HG02938 (cell line): ENCODE measurements around the gene TTC23.
A peak's percentile ranks its signal among the peaks of the same experiment; 100 is the strongest.

Experiments used
- ATAC-seq: cut with Tn5 transposase; IDR thresholded peaks from one replicate; pipeline ENCODE4 v1.9.1; 2021; ENCODE audit warnings: mild to moderate bottlenecking, moderate library complexity; ENCODE audit not compliant: unreplicated experiment

Gene TTC23

DNA sequence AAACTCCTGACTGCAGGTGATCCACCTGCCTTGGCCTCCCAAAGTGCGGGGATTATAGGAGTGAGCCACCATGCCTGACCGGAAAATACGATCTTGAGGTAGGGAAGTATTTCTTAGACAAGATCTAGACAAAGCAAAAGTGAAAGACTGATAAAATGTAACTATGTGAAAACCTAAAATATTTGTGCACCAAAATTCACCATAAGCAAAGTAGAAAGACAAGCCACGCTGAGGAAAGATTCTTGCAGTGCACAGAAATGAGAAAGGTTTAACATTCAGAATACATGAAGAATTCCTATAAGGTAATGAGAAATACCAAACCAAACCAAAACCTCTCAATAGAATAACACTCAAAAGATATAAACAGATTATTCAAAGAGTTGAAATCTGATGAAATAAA, 108.8 kb downstream of the TTC23 start:
- ATAC-seq: no peak

DNA sequence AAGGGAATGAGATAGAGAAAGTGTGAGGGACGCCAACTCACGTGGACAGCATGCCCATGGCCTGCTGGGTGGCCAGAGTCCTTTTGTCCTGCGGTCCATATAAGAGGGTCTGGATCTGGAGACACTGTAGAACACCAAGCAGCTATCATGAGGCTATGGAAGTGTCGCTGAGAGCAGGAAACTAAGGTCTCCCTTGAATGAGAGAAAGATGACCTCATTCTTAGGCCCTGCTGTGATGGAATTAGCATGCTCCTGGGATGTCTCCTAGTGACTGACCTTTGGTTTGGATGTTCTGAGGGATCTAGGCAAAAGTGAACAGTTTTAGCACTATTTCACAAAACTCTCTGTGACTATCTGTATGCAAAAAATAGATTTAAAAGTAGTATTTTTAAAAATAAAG, 110.1 kb downstream of the TTC23 start:
- no peak for ATAC-seq

DNA sequence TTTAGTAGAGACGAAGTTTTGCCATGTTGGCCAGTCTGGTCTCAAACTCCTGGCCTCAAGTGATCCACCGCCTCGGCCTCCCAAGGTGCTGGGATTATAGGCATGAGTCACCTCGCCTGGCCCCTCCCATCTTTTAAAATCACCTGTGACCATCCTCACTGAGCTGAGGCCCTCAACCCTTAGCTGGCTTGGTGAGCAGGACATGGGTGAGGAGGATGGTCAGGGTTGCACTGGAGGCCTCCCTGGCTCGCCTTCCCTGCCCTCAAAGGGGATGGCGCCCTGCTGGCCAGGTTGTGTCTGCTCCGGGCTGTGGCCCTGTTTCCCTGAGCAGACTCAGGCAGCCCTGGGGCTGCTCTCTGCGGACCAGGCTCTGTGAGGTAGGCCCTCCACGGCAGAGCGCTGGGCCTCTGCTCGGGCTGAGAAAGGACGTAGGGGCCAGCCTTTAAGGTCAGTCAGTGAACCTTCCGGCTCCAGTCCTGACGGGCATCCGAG, 110.8 kb downstream of the TTC23 start:
- ATAC-seq: no peak

DNA sequence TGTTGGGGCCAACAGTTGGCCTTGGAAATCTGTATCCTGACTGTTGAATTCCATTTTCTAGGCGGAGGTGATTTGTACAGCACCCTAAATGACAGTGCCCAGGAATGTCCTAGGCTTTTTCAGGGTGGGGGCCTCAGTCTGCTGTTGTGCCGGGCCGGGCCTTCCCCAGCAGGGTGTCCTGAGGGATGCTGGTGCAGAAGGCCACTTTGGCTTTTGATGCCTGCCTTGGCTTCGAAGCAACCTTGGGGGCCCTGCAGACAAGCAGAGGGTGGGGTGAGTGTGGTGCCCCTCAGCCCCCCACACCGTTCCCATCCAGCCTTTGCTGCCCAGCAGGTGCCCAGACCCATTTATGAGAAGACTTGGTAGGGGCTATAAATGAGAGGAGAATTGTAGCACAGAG, 111.5 kb downstream of the TTC23 start:
- ATAC-seq: no peak

DNA sequence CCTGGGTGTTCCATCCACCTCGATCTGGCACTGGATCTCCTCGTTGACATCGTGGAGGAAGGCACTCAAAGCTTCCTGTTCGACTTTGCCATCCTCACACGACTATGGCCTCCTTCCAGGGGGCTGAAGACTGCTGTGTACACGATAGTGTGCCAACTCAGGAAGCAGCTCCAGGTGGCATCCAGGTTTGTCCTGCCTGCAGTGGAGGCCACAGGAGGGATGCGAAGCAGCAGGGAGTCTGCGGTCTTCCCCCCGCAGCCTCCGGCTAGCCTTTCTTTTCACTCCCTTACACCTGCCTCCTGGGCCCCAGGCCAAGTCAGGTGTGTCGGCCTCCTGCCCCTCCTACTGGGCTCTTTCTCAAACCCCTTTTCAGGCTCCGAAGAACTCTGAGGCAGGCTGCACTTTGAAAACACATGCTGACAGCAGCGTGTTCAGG, 112.3 kb downstream of the TTC23 start:
- no peak for ATAC-seq

DNA sequence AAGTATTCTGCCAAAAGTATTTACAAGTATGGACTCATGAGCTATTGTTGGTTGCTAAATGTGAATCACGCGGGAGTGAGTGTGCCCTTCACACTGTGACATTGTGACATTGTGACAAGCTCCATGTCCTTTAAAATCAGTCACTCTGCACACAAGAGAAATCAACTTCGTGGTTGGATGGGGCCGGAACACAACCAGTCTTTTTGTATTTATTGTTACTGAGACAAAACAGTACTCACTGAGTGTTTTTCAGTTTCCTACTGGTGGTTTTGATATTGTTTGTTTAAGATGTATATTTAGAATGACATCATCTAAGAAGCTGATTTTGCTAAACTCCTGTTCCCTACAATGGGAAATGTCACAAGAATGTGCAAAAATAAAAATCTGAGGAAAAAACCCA, 114.2 kb downstream of the TTC23 start:
- ATAC-seq: peak; percentile 88

DNA sequence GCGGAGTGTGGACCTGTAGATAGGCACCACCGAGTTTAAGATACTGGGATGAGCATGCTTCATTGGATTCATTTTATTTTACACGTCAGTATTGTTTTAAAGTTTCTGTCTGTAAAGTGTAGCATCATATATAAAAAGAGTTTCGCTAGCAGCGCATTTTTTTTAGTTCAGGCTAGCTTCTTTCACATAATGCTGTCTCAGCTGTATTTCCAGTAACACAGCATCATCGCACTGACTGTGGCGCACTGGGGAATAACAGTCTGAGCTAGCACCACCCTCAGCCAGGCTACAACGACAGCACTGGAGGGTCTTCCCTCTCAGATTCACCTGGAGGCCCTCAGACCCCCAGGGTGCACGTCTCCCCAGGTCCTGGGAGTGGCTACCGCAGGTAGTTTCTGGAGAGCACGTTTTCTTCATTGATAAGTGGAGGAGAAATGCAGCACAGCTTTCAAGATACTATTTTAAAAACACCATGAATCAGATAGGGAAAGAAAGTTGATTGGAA, 115.0 kb downstream of the TTC23 start:
- ATAC-seq: no peak

DNA sequence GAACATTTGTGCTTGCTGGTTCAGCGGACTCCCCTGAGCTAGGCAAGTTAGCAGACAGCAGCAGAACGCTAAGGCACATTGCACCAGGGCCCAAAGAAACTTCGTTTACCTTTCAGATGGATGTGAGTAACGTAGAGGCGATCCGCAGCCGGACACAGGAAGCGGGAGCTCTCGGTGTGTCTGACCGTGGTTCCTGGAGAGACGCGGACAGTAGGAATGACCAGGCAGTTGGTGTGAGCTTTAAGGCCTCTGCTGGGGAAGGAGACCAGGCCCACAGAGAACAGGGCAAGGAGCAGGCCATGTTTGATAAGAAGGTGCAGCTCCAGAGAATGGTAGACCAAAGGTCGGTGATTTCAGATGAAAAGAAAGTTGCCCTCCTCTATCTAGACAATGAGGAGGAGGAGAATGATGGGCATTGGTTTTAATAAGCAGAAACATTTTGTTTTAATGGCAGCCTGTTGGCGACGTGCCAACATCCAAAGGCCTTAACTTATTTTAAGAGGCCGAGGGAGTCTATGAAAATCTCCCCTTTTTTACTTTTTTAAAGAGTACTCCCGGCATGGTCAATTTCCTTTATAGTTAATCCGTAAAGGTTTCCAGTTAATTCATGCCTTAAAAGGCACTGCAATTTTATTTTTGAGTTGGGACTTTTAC, 116.6 kb downstream of the TTC23 start:
- no peak for ATAC-seq

DNA sequence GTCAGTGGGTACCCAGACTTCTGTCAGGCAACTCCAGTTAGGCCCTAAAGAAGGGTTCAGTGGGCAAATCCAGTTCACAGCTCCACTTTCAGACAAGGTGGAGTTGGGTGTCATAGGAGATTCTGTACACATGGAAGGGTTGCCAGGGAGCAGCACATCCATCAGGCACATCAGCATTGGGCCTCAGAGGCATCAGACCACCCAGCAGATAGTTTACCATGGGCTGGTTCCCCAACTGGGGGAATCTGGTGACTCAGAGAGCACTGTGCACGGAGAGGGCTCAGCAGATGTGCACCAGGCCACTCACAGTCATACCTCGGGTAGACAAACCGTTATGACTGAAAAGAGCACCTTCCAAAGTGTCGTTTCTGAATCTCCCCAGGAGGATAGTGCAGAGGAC, 117.3 kb downstream of the TTC23 start:
- no peak for ATAC-seq

DNA sequence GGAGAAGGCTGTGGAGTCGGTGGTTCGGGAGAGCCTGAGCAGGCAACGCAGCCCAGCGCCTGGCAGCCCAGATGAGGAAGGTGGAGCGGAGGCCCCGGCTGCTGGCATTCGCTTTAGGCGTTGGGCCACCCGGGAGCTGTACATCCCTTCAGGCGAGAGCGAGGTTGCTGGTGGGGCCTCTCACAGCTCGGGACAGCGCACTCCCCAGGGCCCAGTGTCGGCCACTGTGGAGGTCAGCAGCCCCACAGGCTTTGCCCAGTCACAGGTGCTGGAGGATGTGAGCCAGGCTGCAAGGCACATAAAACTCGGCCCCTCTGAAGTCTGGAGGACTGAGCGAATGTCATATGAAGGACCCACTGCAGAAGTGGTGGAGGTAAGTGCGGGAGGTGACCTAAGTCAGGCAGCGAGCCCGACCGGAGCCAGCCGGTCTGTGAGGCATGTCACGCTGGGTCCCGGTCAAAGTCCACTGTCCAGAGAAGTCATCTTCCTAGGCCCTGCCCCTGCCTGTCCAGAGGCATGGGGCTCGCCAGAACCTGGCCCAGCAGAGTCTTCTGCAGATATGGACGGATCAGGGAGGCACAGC, 117.8 kb downstream of the TTC23 start:
- ATAC-seq: no peak

DNA sequence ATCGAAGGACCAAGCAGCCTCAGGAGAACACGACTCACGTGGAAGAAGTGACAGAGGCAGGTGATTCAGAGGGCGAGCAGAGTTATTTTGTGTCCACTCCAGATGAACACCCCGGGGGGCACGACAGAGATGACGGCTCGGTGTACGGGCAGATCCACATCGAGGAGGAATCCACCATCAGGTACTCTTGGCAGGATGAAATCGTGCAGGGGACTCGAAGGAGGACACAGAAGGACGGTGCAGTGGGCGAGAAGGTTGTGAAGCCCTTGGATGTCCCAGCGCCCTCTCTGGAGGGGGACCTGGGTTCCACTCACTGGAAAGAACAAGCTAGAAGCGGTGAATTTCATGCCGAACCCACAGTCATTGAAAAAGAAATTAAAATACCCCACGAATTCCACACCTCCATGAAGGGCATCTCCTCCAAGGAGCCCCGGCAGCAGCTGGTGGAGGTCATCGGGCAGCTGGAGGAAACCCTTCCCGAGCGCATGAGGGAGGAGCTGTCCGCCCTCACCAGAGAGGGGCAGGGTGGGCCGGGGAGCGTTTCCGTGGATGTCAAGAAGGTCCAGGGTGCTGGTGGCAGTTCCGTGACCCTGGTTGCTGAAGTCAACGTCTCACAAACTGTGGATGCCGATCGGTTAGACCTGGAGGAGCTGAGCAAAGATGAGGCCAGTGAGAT, 118.5 kb downstream of the TTC23 start:
- ATAC-seq: no peak

DNA sequence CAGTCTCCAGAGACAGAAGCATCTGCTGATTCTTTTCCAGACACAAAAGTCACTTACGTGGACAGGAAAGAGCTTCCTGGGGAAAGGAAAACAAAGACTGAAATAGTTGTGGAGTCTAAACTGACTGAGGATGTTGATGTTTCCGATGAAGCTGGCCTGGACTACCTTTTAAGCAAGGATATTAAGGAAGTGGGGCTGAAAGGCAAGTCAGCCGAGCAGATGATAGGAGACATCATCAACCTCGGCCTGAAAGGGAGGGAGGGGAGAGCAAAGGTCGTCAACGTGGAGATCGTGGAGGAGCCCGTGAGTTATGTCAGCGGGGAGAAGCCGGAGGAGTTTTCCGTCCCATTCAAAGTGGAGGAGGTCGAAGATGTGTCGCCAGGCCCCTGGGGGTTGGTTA, 119.1 kb downstream of the TTC23 start:
- ATAC-seq: no peak

DNA sequence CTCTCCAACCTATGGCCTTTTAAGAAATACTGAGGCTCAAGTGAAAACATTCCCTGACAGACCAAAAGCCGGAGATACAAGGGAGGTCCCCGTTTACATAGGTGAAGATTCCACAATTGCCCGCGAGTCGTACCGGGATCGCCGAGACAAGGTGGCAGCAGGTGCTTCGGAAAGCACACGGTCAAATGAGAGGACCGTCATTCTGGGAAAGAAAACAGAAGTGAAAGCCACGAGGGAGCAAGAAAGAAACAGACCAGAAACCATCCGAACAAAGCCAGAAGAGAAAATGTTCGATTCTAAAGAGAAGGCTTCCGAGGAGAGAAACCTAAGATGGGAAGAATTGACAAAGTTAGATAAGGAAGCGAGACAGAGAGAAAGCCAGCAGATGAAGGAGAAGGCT, 119.7 kb downstream of the TTC23 start:
- ATAC-seq: no peak

DNA sequence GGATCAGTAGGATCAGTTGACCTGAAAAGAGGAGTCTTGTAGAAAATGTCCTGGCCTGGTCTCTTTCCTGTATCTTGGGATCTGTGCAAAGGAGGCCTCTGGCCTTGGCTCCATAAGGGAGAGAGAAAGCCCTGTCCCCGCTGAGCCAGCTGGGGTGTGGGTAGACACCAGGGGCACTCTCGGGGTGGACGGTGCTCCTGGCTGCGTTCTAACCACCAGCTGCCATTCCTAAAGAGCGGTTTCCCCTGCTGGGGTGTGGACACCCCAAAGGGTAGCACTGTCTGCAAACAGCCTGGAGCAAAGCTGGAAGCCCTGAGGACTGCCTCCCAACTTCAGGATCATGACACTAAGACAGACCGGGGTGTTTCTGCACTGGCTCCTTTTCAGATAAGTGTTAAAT, 121.0 kb downstream of the TTC23 start:
- ATAC-seq: no peak

DNA sequence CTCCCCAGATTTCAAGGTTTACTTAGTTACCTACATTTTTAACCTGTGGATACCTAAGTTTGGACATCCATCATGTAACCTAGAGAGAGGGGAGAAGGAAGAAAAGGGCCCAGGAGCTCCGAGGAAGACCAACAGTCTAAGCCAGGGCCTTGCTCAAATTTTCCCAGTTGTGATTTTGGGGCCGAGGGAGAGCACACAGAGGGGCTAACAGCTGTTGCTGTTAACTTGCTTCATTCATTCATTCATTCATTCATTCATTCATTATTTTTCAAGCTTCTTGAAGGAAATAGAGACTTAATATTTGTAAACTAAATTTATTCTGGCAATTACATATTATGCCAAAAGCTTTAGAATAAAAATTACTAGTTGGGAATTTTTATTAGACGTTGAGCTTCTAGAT, 121.6 kb downstream of the TTC23 start:
- ATAC-seq: no peak

DNA sequence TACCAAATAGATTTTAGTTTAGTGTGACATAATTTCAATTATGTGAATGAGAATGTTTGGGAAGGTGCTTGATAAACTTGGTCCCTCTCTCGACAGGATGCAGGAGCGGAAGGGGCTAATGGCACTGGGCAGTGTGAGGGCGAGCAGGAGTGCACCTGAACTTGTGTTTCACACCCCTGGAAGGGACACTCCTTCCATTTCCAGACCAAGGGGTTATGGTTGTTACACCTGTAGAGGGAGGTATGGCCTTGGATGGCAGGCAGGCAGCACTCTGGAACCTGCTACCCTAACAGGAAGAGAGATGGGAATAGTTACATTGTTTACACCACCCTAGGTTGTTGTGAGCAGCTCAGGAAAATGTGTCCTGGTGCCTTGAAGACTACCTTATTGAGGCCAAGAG, 122.5 kb downstream of the TTC23 start:
- no peak for ATAC-seq

DNA sequence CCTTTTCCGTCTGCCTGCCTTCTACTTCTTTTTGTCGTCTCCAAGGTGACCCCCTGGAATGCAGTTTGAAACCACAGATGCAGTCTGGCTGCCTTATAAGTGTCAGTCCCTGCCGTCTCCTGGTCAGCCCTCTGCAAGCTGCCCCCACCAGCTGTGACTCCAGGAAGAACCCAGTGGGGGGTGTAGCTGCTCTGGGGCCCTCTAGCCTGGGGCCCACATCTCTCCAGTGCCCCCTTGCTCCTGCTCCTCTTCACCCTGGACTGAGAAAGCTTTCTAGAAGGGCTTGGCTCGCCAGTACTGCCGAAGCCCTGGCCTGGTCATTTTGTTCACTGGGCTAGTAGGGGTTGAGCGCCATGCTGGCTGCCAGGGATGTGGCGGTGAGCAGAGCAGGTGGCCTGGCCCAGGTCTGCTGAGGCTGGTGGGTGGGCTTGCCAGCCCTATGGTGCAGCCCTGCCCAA, 123.2 kb downstream of the TTC23 start:
- no peak for ATAC-seq

DNA sequence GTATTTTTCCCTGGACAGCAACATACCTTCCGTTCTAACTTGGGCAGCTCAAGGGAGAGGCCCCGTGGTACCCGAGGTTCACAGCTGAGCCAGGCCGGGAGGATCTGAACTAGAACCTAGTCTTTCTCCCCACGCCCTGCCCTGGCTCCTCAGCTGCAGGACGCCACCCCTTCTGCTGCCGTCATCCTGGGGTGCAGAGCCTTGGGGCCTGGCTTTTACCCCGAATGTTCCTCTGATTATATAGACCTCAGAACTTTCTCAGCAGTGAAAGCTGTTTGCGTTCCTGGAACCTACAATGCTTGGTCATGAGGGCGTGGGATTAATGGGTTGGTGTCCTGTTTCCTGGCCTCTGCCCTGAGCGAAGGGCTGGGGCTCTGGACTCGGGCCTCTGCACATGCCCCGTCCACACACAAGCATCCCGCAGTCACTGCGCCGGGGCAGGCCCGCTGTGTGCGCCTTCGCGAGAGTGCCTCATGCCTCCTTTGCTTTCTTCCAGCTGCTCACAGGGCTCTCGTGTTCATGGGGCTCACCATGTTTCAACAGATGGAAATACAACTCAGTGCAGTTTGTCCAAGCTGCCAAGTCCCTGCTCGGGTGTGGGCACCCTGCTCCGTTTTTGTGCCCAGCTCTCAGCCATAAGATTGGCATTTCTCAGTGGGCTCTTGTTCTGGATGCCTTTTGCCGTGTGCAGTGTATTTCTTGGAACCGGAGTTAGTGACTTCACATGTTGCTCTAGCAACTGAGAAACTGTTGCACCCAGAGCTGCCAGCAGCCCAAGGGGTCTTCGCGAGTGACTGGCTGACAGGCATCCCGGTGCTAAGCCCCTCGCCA, 124.1 kb downstream of the TTC23 start:
- ATAC-seq: no peak

DNA sequence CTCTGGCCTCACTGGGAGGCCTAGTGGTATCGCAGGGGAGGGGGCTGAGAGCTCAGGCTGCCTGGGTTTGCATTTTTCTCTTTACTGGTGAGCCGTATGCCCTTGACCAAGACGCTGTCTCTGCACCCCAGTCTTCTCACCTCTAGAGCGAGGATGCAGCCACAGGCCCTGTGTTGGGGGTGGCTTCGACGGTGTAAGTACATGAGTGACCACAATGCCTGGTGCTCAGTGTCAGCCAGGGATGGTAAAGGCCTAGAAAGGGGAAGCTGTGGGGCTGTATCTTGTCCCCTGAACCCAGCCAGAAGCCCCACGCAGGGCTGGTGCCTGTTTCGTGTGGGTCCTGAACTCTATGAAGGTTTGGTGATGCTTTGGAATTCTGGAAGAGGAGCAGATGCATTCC, 124.7 kb downstream of the TTC23 start:
- no peak for ATAC-seq

DNA sequence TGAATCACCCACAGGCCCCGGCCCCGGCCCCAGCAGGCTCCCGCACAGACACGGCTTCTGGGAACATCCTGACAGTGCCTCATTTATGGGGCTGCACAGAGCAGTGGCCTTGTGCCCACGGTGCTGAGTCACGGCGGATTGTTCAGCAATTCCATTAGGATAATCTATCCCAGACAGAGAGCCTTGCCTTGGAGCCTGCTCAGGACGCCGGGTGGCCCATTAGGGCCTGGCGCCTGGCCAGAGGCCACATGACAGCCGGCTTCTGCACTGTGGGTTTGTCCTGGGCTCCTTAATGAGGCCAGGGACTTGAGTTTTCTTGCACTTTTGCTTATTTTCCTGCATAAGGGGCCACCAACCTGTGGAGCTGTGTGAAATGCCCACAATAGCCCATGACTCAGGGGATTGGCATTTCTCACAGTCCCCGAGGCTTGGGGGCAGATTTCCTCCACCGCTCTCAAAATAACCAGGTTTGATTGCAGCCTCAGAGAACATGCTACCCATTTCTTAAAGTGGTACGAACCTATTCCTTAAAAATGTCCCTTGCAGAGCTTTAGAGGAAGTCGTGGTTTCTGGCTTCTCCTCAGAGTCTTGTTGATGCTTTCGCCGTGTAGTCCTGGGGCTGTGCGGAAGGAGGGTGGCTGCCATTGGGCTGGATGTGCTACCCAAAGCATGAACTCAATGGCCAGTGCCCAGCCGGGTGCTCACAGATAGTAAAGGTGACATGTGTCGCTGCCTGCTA, 125.5 kb downstream of the TTC23 start:
- no peak for ATAC-seq
